HL-60 (cell line): ENCODE measurements around the gene PLAC8L1.

Source experiments
- CTCF ChIP-seq: IDR thresholded peaks from one replicate; pipeline ENCODE4 v1.5.1; 2011; ENCODE audit warnings: low read length, control low read depth, inconsistent platforms; ENCODE audit not compliant: insufficient read depth
- GABPA ChIP-seq: IDR thresholded peaks from 2 replicates; pipeline ENCODE4 v1.6.1; 2012; ENCODE audit warnings: low read depth
- POLR2AphosphoS5 ChIP-seq: IDR thresholded peaks from 2 replicates; pipeline ENCODE4 v1.6.1; 2012; ENCODE audit warnings: low read depth

GRCh38 chr5:146049704-146050026, 55.7 kb downstream of the PLAC8L1 start:
- TF ChIP-seq CTCF (no peak), GABPA (no peak), POLR2AphosphoS5 (no peak)
